Ovary (tissue), 9 donors: ENCODE data around the gene NFATC2IP. TPM values are rescaled to one million over a fixed set of nuclear protein-coding genes. Genes with fewer than 3 reads are reported as not detected.

Source experiments
- DNase-seq, 5 donors: peaks; one replicate each; pipeline ENCODE4 v3.0.0-alpha.2; 2019 to 2020
- H3K27ac ChIP-seq, 2 donors: fragments of 200-600 bp; one replicate each; pipeline versions ENCODE4 v1.5.1 to v1.8.0; 2019 to 2022
- H3K27me3 ChIP-seq: fragments of 200-600 bp; one replicate; pipeline ENCODE4 v1.8.0; 2022
- H3K36me3 ChIP-seq: fragments of 200-600 bp; sonication (generic); one replicate; pipeline ENCODE4 v1.5.1; 2019
- H3K4me1 ChIP-seq: one replicate; pipeline ENCODE4 v1.8.1; 2013; ENCODE audit warnings: mild to moderate bottlenecking, moderate library complexity; ENCODE audit not compliant: insufficient read depth
- H3K4me3 ChIP-seq: fragments of 200-600 bp; sonication (generic); one replicate; pipeline ENCODE4 v1.5.1; 2017
- H3K9me3 ChIP-seq, 2 donors: fragments of 200-600 bp in 1 of 2; sonication (generic) in 1 of 2; one replicate each; pipeline versions ENCODE4 v1.5.1 to v1.8.1; 2013 to 2019; ENCODE audit warnings: mild to moderate bottlenecking in 1 of 2, moderate library complexity in 1 of 2
- CTCF ChIP-seq, 3 donors: fragments of 450-650 bp in 2 of 3; fragments of 200-600 bp in 1 of 3; IDR thresholded peaks; one replicate each; pipeline versions ENCODE4 v1.5.1 to v1.8.0; 2016 to 2022; ENCODE audit warnings: antibody characterized with exemption in 3 of 3, mild to moderate bottlenecking in 1 of 3
- EP300 ChIP-seq: sonication (generic); formaldehyde crosslinking; IDR thresholded peaks from one replicate; pipeline ENCODE4 v1.6.1; 2017; ENCODE audit warnings: antibody characterized with exemption
- POLR2A ChIP-seq: fragments of 450-650 bp; IDR thresholded peaks from one replicate; pipeline ENCODE4 v1.6.1; 2017; ENCODE audit warnings: antibody characterized with exemption, mild to moderate bottlenecking, moderate library complexity
- WGBS, 3 donors: extraction: QIAGEN DNeasy Blood & Tissue Kit in 1 of 3; methylation state at CpG; one replicate each; pipeline versions ENCODE4 v1.1.5 to v1.1.7; 2013 to 2017; 5-methylcytosine and 5-hydroxymethylcytosine counted together
- intact Hi-C, 4 donors: fragments of 100-400 bp; cut with DNase I; formaldehyde crosslinking; loops; one replicate each; pipeline versions ENCODE4 v1.11.0 to v1.15.1; 2022 to 2023
- polyA plus RNA-seq, 2 donors: library from polyadenylated mRNA; stranded (reverse); fragments of 200-250 nt in 1 of 2; fragments of 350-450 nt in 1 of 2; fragmentation: Illumina TruSeq in 1 of 2; extraction: RNeasy Lipid Tissue Mini Kit (QIAGEN cat#74804) in 1 of 2; gene quantifications; one replicate each; pipeline ENCODE4 v1.2.3, GENCODE V29; 2013 to 2014
- total RNA-seq, 7 donors: library from RNA; depleted of rRNA in 2 of 7; stranded (reverse); fragments of >200 nt in 2 of 7; fragmentation: NEBNext Ultra II Directional in 3 of 7; extraction: Animal tissue kit (Norgen Biotek cat#: 25700) in 3 of 7; gene quantifications; one replicate each; pipeline versions ENCODE4 v1.1.0 to v1.2.4, GENCODE V29; 2016 to 2023
- donor health status: DM: no; HTN: no; CAD: no; lungs with moderate emphysema.
- donor health status: DM: no; HTN: no; CAD: no.
- donor health status: Bipolar disorder and iron deficiency.
- donor health status: DM: yes; HTN: yes; CAD: no.
- donor health status: DM: no; HTN: no; CAD: no.
- donor health status: DM: yes; HTN: yes; CAD: no.

NFATC2IP gene
- total and polyA plus RNA-seq, 9 donors, result 17.9 to 31.5 (median 23.3) TPM

- TF ChIP-seq EP300, result no peak
- TF ChIP-seq POLR2A, result no peak
- TF ChIP-seq CTCF (IDR thresholded peaks at IDR 0.05), result no peak
- DNase-seq, result no peak
- Histone ChIP-seq H3K27me3 (no peaks in the 10 kb centered on the region), H3K27ac (no peak overlapping the region), H3K4me1 (no peaks in the 10 kb centered on the region), H3K4me3 (no peak overlapping the region), H3K36me3 (no peaks in the 10 kb centered on the region), H3K9me3 (no peaks in the 10 kb centered on the region)
- WGBS, 3 donors, result 80 to 86% (median 83%) methylated on average over 14 of the region's 14 CpGs
- intact Hi-C loops, result no loop called here
These were observed 46.4 kb upstream of the NFATC2IP start for GRCh38 chr16:28904363-28904762.

GRCh38 chr16:28904828-28905227, 45.9 kb upstream of the NFATC2IP start:
- H3K4me1 ChIP-seq, result no peaks in the 10 kb centered on the region
- intact Hi-C loops, result no loop called here
- TF ChIP-seq EP300 (no peak), CTCF (IDR thresholded peaks at IDR 0.05) (no peak), POLR2A (no peak)
- 90 to 95% (median 91%) methylated on average over 16 of the region's 16 CpGs for WGBS, 3 donors
- no peaks in the 10 kb centered on the region for H3K9me3 ChIP-seq
- no peak overlapping the region for H3K27ac ChIP-seq
- no peaks in the 10 kb centered on the region for H3K36me3 ChIP-seq
- H3K27me3 ChIP-seq, result no peaks in the 10 kb centered on the region
- H3K4me3 ChIP-seq, result no peak overlapping the region
- no peak for DNase-seq

- no peak for TF ChIP-seq POLR2A
- TF ChIP-seq EP300, result no peak
- H3K36me3 ChIP-seq, result no peaks in the 10 kb centered on the region
- no peak overlapping the region for H3K27ac ChIP-seq
- no peaks in the 10 kb centered on the region for H3K9me3 ChIP-seq
- 77 to 92% (median 85%) methylated on average over 5 to 9 of the region's 9 CpGs for WGBS, 3 donors
- H3K4me1 ChIP-seq, result no peaks in the 10 kb centered on the region
- H3K27me3 ChIP-seq, result no peaks in the 10 kb centered on the region
- no peak for DNase-seq
- H3K4me3 ChIP-seq, result no peak overlapping the region
- intact Hi-C loops, result no loop called here
These were observed 45.4 kb upstream of the NFATC2IP start for GRCh38 chr16:28905229-28905754.

- Histone ChIP-seq H3K36me3 (no peaks in the 10 kb centered on the region), H3K4me1 (no peaks in the 10 kb centered on the region), H3K27ac (no peak overlapping the region), H3K9me3 (no peaks in the 10 kb centered on the region), H3K27me3 (no peaks in the 10 kb centered on the region), H3K4me3 (no peak overlapping the region)
- 61 to 69% (median 65%) methylated on average over 24 of the region's 24 CpGs for WGBS, 3 donors
- DNase-seq, result no peak
- TF ChIP-seq EP300 (no peak), CTCF (IDR thresholded peaks at IDR 0.05) (no peak), POLR2A (no peak)
- intact Hi-C loops, result no loop called here
These were observed 44.9 kb upstream of the NFATC2IP start for GRCh38 chr16:28905800-28906372.

- WGBS, 3 donors, result 84 to 89% (median 88%) methylated on average over 18 to 19 of the region's 19 CpGs
- Histone ChIP-seq H3K27me3 (no peaks in the 10 kb centered on the region), H3K4me3 (no peak overlapping the region), H3K9me3 (no peaks in the 10 kb centered on the region), H3K27ac (no peak overlapping the region), H3K36me3 (no peaks in the 10 kb centered on the region), H3K4me1 (no peaks in the 10 kb centered on the region)
- intact Hi-C loops, result no loop called here
- no peak for DNase-seq
- TF ChIP-seq EP300 (no peak), POLR2A (no peak), CTCF (IDR thresholded peaks at IDR 0.05) (no peak)
These were observed 40.4 kb upstream of the NFATC2IP start for GRCh38 chr16:28910086-28911031.
